Gastroesophageal sphincter (tissue), 4 donors: ENCODE measurements around the gene CDH6. TPM values are rescaled to one million over a fixed set of nuclear protein-coding genes. Genes with fewer than 3 reads are reported as not detected.

Experiments used
- ATAC-seq: fragments of 150-250 bp; one replicate; pipeline ENCODE4 v1.9.1; 2016; ENCODE audit warnings: mild to moderate bottlenecking, moderate library complexity
- H3K27ac ChIP-seq, 4 donors: fragments of 200-600 bp; sonication (generic) in 3 of 4; 1 replicate in 3 of 4; 2 replicates in 1 of 4; pipeline ENCODE4 v1.5.1; 2016 to 2019
- H3K27me3 ChIP-seq: fragments of 200-600 bp; sonication (generic); one replicate; pipeline ENCODE4 v1.5.1; 2019
- H3K36me3 ChIP-seq, 2 donors: fragments of 200-600 bp; sonication (generic); one replicate each; pipeline ENCODE4 v1.5.1; 2019; ENCODE audit warnings: control low read depth in 1 of 2
- H3K4me1 ChIP-seq, 3 donors: fragments of 200-600 bp; sonication (generic); 1 replicate in 2 of 3; 2 replicates in 1 of 3; pipeline ENCODE4 v1.5.1; 2016 to 2019; ENCODE audit warnings: control low read depth in 2 of 3
- H3K4me3 ChIP-seq, 2 donors: fragments of 200-600 bp; sonication (generic); one replicate each; pipeline ENCODE4 v1.5.1; 2019; ENCODE audit warnings: mild to moderate bottlenecking in 1 of 2, moderate library complexity in 1 of 2
- H3K9me3 ChIP-seq, 3 donors: fragments of 200-600 bp; sonication (generic); one replicate each; pipeline ENCODE4 v1.5.1; 2017 to 2019; ENCODE audit warnings: control low read depth in 2 of 3
- EP300 ChIP-seq: sonication (generic); formaldehyde crosslinking; IDR thresholded peaks from one replicate; pipeline ENCODE4 v1.6.1; 2017; ENCODE audit warnings: antibody characterized with exemption, mild to moderate bottlenecking
- POLR2A ChIP-seq, 2 donors: fragments of 450-650 bp; IDR thresholded peaks; one replicate each; pipeline ENCODE4 v1.6.1; 2017; ENCODE audit warnings: antibody characterized with exemption in 2 of 2, mild to moderate bottlenecking in 2 of 2, moderate library complexity in 1 of 2
- POLR2AphosphoS5 ChIP-seq: sonication (generic); formaldehyde crosslinking; IDR thresholded peaks from one replicate; pipeline ENCODE4 v1.6.1; 2017; ENCODE audit warnings: antibody characterized with exemption
- WGBS, 2 donors: methylation state at CpG; one replicate each; pipeline ENCODE4 v1.1.5; 2018; ENCODE audit warnings: low coverage in 1 of 2; 5-methylcytosine and 5-hydroxymethylcytosine counted together
- total RNA-seq, 4 donors: library from RNA; depleted of rRNA; stranded (reverse); fragments of >200 nt; gene quantifications; one replicate each; pipeline ENCODE4 v1.1.0, GENCODE V29; 2016
- TF ChIP-seq, protein P1 (sequence below), 4 experiments: fragments of 200-600 bp in 2 of 4; fragments of 450-650 bp in 2 of 4; sonication (generic) in 1 of 4; IDR thresholded peaks; one replicate each; pipeline ENCODE4 v1.5.1; 2017 to 2019; ENCODE audit warnings: antibody characterized with exemption in 4 of 4, mild to moderate bottlenecking in 2 of 4, moderate library complexity in 2 of 4

CDH6 gene
- total RNA-seq, result 10 to 100 TPM in 1 of 4 donors, 1 to 10 TPM in 3; 5.5 to 10.9 (median 8.4) TPM

DNA sequence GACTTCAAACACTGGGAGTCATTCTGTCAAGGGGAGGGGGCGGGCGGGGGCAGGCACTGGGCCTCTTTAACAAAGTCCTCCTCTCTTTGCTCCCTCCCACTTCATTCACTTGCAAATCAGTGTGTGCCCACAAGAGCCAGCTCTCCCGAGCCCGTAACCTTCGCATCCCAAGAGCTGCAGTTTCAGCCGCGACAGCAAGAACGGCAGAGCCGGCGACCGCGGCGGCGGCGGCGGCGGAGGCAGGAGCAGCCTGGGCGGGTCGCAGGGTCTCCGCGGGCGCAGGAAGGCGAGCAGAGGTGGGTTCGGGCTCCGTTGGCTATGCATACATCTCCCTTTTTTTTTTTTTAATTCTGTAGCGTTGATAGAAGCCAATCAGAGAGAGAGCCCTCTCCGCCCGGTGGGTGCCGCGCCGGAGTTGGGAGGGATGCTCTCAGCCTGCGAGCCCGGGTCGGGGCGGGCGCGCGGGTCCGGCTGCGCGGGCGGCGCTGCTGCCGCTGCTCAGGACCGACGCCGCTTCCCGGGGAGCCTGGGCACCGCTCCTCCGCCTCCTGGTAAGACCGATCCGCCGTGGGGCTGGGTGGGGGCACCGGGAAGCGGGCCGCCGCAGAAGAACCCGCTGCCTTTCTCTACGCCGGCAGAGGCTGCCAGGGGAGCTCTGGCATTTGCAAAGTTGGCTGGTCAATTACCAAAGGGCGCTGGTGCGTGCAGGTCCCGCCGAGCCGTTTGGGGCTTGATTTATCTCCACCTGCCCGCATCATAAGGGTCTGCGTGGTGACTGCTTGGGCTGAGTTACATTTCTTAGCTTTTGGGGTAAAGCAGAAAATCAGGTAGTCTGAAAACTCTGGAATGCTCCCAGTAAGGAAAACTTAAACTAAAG is at the start of gene CDH6:
CDH6 (plus strand) TSS at position 96 of the 877 bp plus-strand sequence. CDS start 73,788 bp downstream, outside the sequence.
- peak; percentile 60 for ATAC-seq
- Histone ChIP-seq H3K27me3 (peaks cover 35% of the 10 kb centered on the region), H3K36me3 (no peaks in the 10 kb centered on the region), H3K27ac (peak within 1 kb of the TSS in 3 of 4 donors; percentile 32 to 73 (median 67)), H3K9me3 (no peaks in the 10 kb centered on the region), H3K4me3 (peak within 1 kb of the TSS; percentile 54 to 60), H3K4me1 (peaks cover 0 to 42% (median 9%) of the 10 kb centered on the region in 3 donors)
- WGBS, 2 donors, result 0 to 1% methylated on average over 4 to 29 of the region's 67 CpGs
- TF ChIP-seq, protein P1, sequence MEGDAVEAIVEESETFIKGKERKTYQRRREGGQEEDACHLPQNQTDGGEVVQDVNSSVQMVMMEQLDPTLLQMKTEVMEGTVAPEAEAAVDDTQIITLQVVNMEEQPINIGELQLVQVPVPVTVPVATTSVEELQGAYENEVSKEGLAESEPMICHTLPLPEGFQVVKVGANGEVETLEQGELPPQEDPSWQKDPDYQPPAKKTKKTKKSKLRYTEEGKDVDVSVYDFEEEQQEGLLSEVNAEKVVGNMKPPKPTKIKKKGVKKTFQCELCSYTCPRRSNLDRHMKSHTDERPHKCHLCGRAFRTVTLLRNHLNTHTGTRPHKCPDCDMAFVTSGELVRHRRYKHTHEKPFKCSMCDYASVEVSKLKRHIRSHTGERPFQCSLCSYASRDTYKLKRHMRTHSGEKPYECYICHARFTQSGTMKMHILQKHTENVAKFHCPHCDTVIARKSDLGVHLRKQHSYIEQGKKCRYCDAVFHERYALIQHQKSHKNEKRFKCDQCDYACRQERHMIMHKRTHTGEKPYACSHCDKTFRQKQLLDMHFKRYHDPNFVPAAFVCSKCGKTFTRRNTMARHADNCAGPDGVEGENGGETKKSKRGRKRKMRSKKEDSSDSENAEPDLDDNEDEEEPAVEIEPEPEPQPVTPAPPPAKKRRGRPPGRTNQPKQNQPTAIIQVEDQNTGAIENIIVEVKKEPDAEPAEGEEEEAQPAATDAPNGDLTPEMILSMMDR (IDR thresholded peaks at IDR 0.05), result no peak
- TF ChIP-seq POLR2AphosphoS5, result peak; percentile 33

DNA sequence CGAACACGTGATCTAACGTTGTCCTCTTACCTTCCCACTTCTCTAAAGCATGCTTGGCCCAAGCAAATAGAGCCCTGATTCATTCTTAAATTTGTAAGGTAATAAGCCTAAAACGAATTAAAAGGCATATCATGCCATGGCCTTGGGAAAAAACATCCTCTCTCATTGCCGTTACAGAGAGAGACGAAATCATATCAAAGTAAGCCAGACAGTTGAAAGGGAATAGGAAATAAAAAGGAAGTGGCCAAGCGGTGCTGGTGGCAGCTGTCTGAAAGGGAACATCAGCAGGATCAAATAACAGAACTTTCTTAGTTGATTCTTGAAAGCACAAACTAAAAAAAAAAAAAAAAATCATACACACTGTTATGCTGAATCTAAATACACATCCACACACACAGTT is 49.1 kb upstream of the CDH6 start:
- H3K4me1 ChIP-seq, result no peaks in the 10 kb centered on the region
- H3K27ac ChIP-seq, result no peak overlapping the region
- no peaks in the 10 kb centered on the region for H3K36me3 ChIP-seq
- H3K9me3 ChIP-seq, result no peaks in the 10 kb centered on the region
- no peak overlapping the region for H3K4me3 ChIP-seq
- no peaks in the 10 kb centered on the region for H3K27me3 ChIP-seq
- no peak for ATAC-seq
- TF ChIP-seq POLR2A (IDR thresholded peaks at IDR 0.05) (no peak), EP300 (no peak), POLR2AphosphoS5 (no peak)
- TF ChIP-seq, protein P1 (IDR thresholded peaks at IDR 0.05), result no peak
- 75 to 85% methylated on average over 4 to 7 of the region's 7 CpGs for WGBS, 2 donors

DNA sequence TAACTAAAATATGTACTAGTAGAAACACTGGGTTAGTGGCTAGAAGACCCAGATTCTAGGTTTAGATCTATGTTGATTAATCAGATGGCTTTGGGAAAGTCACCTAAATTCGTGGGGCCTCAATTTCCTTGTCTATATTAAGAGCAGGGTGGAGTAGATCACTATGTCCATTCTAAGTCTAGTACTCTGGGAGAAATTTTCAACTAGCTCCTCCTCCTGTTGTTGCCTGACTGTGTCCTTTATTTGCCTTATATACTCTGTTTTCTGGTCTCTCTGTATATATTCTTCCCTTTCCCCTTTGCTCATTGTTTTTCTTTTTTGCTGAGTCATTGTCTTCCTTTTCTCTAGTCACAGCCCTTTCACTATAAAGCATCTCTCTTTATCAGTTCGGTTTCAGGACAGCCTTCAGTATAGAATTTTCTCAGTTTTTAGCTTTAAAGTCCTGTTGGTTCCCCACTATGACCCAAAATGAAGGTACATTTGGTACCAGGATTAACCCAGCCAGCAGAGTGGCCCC is 44.5 kb upstream of the CDH6 start:
- ATAC-seq, result no peak
- H3K27me3 ChIP-seq, result no peaks in the 10 kb centered on the region
- H3K9me3 ChIP-seq, result no peaks in the 10 kb centered on the region
- no peak overlapping the region for H3K4me3 ChIP-seq
- H3K27ac ChIP-seq, result no peak overlapping the region
- no peak for TF ChIP-seq POLR2A (IDR thresholded peaks at IDR 0.05)
- TF ChIP-seq POLR2AphosphoS5, result no peak
- TF ChIP-seq, protein P1 (IDR thresholded peaks at IDR 0.05), result no peak
- no peak for TF ChIP-seq EP300
- H3K36me3 ChIP-seq, result no peaks in the 10 kb centered on the region
- 63 to 82% methylated on average over 1 to 2 of the region's 2 CpGs for WGBS, 2 donors
- no peaks in the 10 kb centered on the region for H3K4me1 ChIP-seq

DNA sequence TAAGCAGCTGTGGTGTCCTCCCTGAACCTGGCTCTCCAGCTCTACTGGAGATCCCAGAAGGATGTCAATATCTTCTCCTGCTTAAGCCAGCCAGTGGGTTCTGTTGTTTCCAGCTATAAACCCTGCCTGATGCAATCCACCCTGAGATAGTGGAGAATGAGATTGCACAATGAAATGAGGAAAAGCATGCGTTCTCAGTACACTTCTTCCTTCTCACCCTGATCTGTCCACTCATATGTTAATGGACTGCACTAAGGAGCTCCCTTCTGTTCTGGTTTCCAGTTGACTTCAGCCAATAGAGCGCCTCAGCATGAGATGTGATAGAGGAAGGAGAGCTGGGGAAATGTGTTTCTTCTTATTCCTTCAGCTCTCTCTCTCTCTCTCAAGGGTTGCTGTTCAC is 40.0 kb upstream of the CDH6 start:
- H3K4me3 ChIP-seq, result no peak overlapping the region
- H3K27me3 ChIP-seq, result no peaks in the 10 kb centered on the region
- no peaks in the 10 kb centered on the region for H3K4me1 ChIP-seq
- WGBS, 2 donors, result 83% methylated on average over 2 of the region's 2 CpGs; no CpG with 5 or more reads in 1 of the 2 donors
- TF ChIP-seq POLR2AphosphoS5 (no peak), EP300 (no peak), POLR2A (IDR thresholded peaks at IDR 0.05) (no peak)
- TF ChIP-seq, protein P1 (IDR thresholded peaks at IDR 0.05), result no peak
- H3K9me3 ChIP-seq, result no peaks in the 10 kb centered on the region
- H3K36me3 ChIP-seq, result no peaks in the 10 kb centered on the region
- H3K27ac ChIP-seq, result no peak overlapping the region
- ATAC-seq, result no peak
